DMS53 (cell line): Measurements from ENCODE around the gene SEPTIN10.
"Not testable (repeated sequence)": the region's sequence is repeated elsewhere in the genome, so short reads cannot be mapped to it uniquely, and the experiment has no call there.

Experiments used
- DNase-seq: peaks from one replicate; lab custom pipeline; 2025; lab: John Stamatoyannopoulos, UW

SEPTIN10 gene

DNA sequence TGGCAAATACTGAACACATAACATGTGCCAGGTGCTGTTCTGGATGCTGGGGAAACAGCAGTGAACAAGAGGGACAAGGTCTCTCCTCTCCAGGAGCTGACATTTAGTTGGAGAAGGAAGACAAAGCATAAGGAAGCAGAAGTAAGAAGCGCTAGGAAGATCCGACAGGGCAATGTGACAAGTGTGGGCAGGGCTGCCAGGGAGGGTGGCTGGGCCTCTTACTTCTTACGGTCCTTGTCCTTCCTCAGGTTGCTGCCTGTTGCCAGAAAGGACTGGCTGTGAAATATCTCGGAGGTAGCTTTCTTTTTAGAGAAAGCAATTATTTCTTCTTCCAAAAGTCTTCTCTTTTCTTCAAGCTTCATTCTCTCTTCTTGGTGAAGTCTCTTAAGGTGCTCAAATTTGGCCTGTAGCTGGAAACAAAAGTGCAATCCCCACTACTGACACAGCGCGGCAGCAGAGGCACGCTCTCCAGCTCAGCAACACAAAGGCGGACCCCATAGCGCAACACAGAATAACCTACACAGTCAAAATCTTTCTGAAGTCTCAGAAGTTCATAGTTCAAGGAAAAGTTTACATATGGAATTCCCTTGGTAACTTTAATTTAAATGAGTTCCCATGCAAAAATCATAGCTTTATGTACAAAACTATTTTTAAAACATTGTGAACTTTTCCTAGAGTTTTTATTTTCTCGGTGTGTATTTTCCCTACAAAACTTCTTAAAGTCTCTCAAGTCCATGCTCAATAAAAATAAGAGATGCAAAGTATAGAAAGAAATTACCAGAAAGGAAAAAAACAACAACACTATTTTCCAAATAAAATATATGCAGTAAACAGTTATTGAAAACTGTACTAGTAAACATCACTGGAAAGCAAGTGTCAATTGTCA, 67.7 kb downstream of the SEPTIN10 start:
- DNase-seq, result peak; percentile 72

GRCh38 chr2:109542384-109542783, 71.4 kb downstream of the SEPTIN10 start:
- no peak for DNase-seq

DNA sequence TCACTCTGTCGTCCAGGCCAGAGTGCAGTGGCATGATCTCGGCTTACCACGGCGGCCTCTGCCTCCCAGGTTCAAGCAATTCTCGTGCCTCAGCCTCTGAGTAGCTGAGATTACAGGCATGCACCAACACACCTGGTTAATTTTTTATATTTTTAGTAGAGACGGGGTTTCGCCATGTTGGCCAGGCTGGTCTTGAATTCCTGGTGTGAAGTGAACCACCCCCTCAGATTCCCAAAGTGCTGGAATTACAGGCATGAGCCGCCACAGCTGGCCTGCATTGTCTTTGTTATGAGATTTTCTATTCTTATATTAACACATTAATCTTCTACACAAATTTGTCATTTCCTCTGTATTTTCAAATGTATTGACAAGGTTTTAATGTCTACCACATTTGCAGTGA, 75.2 kb downstream of the SEPTIN10 start:
- DNase-seq, result no peak

DNA sequence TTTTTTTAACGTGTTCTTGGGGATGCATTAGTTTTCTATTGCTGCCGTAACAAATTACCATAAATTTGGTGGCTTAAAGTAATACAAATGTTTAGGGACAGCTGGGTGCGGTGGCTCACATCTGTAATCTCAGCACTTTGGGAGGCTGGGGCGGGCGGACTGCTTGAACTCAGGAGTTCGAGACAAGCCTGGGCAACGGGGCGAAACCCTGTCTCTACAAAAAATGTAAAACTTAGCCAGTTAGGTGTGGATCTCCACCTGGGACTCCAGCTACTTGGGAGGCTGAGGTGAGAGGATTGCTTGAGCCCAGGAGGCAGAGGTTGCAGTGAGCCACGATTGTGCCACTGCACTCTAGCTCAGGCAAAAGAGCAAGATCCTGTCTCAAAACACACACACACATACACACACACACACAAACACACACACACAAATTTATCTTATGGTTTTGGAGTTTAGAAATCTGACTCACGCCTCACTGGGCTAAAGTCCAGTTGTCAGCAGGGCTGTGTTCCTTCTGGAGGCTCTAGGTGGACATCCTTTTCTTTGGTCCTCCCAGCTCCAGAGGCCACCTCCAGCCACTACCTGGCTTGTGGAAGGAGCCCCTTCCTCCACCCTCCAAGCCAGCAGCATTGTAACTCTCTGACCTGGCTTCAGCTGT, 76.1 kb downstream of the SEPTIN10 start:
- DNase-seq, result no peak

GRCh38 chr2:109536556-109536955, 77.2 kb downstream of the SEPTIN10 start:
- not testable (repeated sequence) for DNase-seq

- DNase-seq, result no peak
These were observed 78.4 kb downstream of the SEPTIN10 start for GRCh38 chr2:109535217-109535946.

DNA sequence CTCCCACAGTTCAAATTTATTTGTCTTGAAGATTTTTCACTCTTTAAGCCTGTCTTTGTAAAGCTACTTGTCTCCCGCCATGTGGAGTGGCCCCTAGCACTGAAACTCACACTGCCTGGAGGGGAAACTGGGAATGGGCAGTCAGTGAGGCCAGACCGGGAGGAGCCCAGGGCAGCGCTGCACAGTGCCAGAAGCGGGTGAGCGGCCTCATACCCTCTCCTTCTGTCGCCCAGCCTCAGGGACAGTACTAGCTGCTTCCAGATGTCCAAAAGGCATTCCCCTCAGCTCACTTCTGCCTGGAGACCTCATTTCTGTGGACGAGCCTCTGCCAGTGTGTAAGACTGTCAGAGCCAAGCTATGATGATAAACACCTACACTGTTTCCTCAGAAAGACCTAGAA, 79.9 kb downstream of the SEPTIN10 start:
- no peak for DNase-seq

DNA sequence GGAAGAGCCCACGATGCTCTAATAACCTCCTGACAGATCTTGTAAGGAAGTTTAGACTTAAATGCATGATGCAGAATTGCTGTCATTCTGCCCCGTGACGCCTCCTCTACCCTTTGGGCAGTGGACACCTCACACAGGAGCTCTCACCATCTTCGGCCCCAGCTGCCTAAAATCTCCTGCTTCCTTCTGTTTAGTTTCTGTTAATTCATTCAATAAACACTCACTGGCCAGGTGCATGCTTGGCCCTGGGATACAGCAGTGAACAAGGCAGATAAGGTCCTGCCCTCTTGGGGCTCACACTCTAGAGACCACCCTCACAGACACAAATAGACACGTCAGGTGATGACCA, 81.1 kb downstream of the SEPTIN10 start:
- no peak for DNase-seq

DNA sequence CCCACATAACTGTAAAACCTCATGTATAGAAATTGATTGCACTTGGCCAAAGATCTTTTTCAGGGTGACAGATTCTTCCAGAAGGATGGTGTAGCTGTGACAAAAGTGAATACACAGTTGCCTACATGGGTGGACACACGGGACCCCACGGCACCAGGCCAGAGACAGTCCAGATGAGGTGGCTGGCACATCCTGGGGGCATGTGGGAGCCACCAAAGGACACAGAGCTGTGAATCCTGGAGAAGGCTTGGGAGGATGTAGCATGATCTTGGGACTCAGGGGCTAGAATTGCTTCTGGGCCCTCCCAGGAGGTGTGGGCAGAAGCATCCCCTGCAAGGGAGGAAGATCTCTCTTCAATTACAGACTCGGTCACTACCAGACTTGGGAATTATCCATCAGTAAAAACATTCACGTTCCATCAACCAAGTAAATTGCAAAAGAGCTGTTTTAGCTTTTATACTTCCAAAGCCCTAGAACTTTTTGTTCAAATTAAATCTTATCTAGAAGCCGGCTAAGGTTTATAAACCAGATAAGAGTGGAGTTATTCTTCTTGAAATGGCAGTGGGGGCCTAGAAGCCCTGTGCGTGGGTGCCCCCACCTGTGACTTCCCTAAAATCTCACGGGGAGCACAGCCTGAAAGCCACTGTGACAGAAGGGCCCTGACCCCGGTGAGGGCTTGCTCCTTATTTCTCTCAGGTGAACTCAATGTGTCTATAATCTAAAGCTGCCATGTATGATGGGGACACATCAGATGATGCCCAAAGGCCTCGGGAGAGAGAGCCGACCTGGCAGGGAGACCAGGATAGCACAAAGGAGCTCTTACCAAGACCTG, 81.7 kb downstream of the SEPTIN10 start:
- no peak for DNase-seq

GRCh38 chr2:109531221-109531620, 82.5 kb downstream of the SEPTIN10 start:
- no peak for DNase-seq

- DNase-seq, result no peak
These were observed 83.1 kb downstream of the SEPTIN10 start for GRCh38 chr2:109530712-109531111.

GRCh38 chr2:109529532-109530449, 84.0 kb downstream of the SEPTIN10 start:
- DNase-seq, result no peak

- no peak for DNase-seq
These were observed 84.8 kb downstream of the SEPTIN10 start for GRCh38 chr2:109528811-109529501.

- DNase-seq, result no peak
These were observed 85.7 kb downstream of the SEPTIN10 start for GRCh38 chr2:109527846-109528705.

GRCh38 chr2:109527079-109527478, 86.7 kb downstream of the SEPTIN10 start:
- DNase-seq, result no peak

GRCh38 chr2:109526442-109526970, 87.3 kb downstream of the SEPTIN10 start:
- no peak for DNase-seq

- no peak for DNase-seq
These were observed 87.9 kb downstream of the SEPTIN10 start for GRCh38 chr2:109525836-109526235.

GRCh38 chr2:109523536-109524361, 90.0 kb downstream of the SEPTIN10 start:
- no peak for DNase-seq
